HG03565 (cell line): ENCODE data around the gene ASB4.
"Not testable (repeated sequence)": the region's sequence is repeated elsewhere in the genome, so short reads cannot be mapped to it uniquely, and the experiment has no call there.

ENCODE experiments used
- ATAC-seq: cut with Tn5 transposase; IDR thresholded peaks from one replicate; pipeline ENCODE4 v1.9.1; 2021; ENCODE audit warnings: mild to moderate bottlenecking, moderate library complexity; ENCODE audit not compliant: unreplicated experiment

The ASB4 gene

GRCh38 chr7:95478272-95479037, 7.3 kb upstream of the ASB4 start:
- no peak for ATAC-seq

DNA sequence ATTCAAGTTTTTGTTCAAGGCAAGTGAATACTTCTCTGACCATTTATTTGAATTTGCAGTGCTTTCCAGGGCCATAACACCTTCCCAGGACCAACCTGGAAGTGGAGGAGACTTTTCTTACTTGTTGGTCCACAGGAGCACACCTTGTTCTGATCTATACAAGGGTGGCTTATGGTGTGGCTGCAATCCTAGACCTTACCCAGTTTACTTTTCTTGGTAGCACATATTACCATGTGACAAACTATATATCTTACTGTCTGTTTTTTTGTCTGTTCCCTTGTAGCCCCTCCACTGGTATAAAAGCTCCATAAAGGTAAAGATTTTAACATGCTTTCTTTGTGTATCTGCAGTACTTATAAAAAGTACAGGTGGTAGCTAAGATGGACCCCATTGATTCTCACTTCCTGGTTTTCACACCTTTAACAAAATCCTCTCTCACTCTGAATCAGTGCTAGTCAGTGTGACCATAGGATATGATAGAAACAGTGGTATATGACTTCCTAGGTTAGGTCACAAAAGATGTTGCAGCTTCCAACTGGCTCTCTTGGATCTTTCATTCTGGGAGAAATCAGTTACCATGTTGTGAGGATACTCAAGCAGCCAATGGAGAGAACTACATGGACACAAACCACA, 5.6 kb upstream of the ASB4 start:
- ATAC-seq = peak; percentile 47

DNA sequence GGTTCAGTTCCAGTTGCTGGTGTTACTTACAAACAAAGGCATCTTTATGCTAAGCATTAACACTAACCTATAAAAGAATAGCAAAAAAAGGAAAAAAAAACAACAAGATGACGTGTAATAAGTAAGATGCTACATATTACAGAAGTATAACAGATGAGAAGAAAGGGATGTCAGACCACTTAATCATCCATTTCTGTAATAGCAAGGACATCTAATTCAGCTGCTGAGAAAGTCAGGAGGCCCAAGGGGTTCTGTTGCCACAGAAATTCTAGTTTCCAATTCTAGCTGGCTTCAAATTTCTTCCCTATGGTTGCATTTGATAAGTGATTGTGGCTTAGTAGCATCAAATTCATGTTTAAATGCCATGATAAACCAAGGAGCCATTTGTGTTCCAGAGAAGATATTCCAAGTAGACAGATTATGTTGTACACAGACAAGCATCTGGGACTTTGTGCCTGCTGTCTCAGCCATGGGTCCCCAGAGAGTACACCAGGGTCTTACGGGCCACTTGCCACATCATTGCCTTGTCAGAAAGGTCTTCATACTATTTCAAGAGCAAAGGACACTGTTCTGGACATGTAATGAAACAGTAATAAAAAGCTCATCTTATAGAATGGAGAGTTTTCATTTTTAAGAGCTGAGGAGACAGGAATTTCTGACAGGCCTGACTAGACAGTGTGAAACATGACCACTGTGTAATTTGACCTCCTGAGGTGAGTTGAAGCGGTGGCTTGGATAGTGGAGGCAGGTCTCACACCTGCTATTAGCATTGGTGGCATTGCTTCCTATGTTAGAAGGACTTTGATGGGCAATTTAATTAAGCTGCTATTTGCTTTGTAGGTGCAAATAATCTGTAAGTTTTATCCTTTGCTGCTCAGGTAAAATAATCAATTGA, 4.2 kb upstream of the ASB4 start:
- no peak for ATAC-seq

GRCh38 chr7:95482424-95482823, 3.3 kb upstream of the ASB4 start:
- no peak for ATAC-seq

- ATAC-seq = no peak
Measured at GRCh38 chr7:95490231-95490762, 4.6 kb downstream of the ASB4 start.

DNA sequence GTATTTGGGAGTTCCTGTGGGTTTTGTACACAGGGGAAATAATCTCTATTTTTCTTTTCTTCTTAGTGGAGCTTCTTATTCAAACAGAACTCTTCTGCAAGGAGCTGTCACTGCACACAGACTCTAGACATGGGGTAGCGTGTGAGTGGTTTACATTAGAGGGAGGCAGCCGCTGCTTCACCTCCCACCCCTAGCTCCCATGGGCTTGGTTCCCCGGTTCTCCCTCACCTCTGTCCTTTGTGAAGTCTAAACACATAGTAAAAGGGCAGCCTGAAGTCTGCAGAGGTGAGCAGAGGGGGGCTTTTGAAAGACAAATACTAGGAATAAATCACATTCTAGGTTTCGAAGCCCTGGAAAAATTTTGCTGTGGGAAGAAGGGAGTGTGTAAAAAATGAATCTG, 5.5 kb downstream of the ASB4 start:
- no peak for ATAC-seq

GRCh38 chr7:95491634-95492314, 6.0 kb downstream of the ASB4 start:
- no peak for ATAC-seq

DNA sequence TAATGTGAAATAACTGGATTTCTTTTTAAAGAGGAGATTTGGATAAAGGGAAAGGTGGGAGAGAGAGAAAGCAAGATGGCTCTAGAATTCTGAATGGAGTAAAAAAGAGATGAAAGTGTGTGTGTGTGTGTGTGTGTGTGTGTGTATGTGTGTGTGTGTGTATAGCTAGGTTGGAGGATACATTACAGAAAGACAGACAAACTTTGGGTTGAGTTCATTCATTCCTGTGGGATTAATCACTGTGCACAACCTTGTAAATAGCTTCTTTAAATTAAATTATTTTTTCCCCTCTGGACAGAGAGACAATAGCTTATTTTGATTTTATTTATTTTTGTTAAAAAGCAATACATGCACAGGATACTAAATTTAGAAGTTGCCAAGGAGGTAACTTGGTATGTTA, 7.5 kb downstream of the ASB4 start:
- ATAC-seq = no peak

GRCh38 chr7:95493844-95494243, 8.1 kb downstream of the ASB4 start:
- no peak for ATAC-seq

- peak; percentile 92 for ATAC-seq
Measured at GRCh38 chr7:95501261-95501832, 15.6 kb downstream of the ASB4 start.

GRCh38 chr7:95502403-95502802, 16.7 kb downstream of the ASB4 start:
- ATAC-seq = no peak

GRCh38 chr7:95503271-95504131, 17.8 kb downstream of the ASB4 start:
- no peak for ATAC-seq

GRCh38 chr7:95504132-95504588, 18.4 kb downstream of the ASB4 start:
- not testable (repeated sequence) for ATAC-seq

DNA sequence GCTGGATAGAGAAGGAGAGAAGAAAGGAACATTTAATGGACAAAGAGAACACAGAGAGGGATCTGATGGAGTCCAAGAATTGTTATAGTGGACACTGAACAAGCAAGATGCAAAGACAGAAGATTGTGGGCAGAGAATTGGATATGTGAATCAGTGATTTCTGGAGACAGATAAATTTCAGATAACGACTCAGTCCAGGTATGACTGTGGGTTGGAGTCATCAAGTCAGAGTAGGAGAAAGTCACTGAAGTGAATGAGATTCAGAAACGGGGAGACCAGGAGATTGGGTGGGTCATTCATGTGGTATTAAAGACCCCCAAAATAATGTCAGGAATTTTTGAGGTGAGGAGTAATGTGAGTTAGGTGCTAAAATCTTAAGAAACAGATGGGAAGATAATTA, 23.0 kb downstream of the ASB4 start:
- ATAC-seq = no peak

DNA sequence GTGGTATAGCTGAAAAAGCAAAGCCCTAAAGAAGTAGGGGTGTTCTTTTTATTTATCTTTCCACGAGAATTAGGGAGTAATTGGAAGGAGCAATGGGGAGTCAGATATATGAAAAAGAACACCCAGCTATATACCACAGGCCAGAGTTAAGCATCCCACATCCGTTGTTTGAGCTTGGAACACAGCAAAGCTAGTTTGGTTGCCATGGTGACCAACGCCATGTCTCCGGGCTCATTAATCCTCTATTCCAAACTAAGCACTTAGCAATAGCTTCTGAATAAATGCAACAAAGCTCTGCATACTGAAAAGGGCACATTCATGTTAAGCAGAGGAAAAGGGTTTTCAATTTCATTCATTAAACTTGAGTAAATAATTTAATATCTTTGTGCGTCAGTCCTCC, 23.5 kb downstream of the ASB4 start:
- peak; percentile 39 for ATAC-seq

DNA sequence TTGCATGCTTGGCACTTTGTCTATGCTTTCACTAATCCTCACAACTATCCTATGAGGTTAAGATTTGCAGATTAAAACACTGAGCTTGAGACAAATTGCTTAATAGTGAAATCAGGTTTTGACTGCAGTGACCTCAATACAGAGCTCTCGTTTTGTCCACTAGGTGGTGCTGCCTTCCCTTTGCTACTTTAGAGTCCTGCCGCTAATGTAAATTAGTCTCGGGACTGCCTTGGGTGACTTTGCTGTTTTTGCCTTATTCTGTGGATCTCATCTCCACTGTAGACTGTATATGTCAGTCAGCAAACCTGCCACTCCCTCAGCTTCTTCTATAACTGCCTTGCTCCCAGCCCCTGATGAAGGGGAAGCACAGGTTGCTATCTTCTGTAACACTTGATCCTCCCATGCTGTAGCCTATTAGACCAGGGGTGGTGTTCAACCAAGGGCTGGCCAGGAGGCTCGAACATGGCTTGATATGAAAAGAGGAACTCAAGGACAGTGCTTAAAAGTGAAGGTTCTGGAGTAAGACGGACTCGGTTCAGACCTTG, 26.0 kb downstream of the ASB4 start:
- peak; percentile 89 for ATAC-seq

GRCh38 chr7:95517458-95517857, 31.7 kb downstream of the ASB4 start:
- peak; percentile 72 for ATAC-seq

- ATAC-seq = peak; percentile 25
Measured at GRCh38 chr7:95517870-95518269, 32.1 kb downstream of the ASB4 start.

DNA sequence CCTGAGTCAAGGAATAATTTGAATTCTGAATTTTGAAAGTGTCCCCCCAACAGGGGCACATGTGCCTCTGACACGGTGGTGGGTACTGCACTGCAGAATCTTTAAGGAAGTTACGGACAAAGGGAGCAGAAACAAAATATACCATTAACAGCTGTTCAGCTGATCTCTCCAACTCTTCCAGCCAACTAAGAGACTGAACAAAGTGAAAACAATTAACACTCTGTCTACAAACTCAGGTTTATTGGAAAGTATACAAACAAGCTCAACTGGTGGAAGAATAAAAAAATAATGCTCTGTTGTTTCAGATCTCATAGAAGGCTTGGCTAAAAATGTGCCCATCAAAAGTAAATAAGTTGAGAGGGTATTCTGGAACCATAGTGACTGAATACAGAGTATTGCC, 34.4 kb downstream of the ASB4 start:
- ATAC-seq = no peak
